Endodermal cell (in vitro differentiated cells): ENCODE results near the gene ASCC3. TPM values are rescaled to one million over a fixed set of nuclear protein-coding genes. Genes with fewer than 3 reads are reported as not detected.

ENCODE experiments used
- DNase-seq: peaks from one replicate; pipeline ENCODE4 v3.0.0-alpha.2; 2017
- H3K27ac ChIP-seq: 2 replicates; pipeline ENCODE4 v1.5.1; 2013; ENCODE audit warnings: mild to moderate bottlenecking, low read depth, low read length, moderate library complexity
- H3K27me3 ChIP-seq: 2 replicates; pipeline ENCODE4 v1.6.1; 2013; ENCODE audit warnings: mild to moderate bottlenecking, low read length, moderate library complexity; ENCODE audit not compliant: insufficient read depth, control insufficient read depth, poor library complexity, severe bottlenecking
- H3K36me3 ChIP-seq: 2 replicates; pipeline ENCODE4 v1.7.0; 2013; ENCODE audit warnings: mild to moderate bottlenecking, low read length, moderate library complexity; ENCODE audit not compliant: control insufficient read depth, insufficient read depth
- H3K4me1 ChIP-seq: one replicate; pipeline ENCODE4 v1.7.0; 2013; ENCODE audit warnings: low read length; ENCODE audit not compliant: control insufficient read depth, insufficient read depth
- H3K4me3 ChIP-seq: 2 replicates; pipeline ENCODE4 v1.5.1; 2013; ENCODE audit warnings: mild to moderate bottlenecking, low read length, moderate library complexity
- H3K9ac ChIP-seq: 2 replicates; pipeline ENCODE4 v1.6.1; 2013; ENCODE audit warnings: mild to moderate bottlenecking, low read length, moderate library complexity; ENCODE audit not compliant: poor library complexity, severe bottlenecking; ENCODE audit errors: extremely low read depth
- H3K9me3 ChIP-seq: 2 replicates; pipeline ENCODE4 v1.6.1; 2013; ENCODE audit warnings: mild to moderate bottlenecking, low read length, moderate library complexity; ENCODE audit not compliant: control insufficient read depth
- H3K27ac Mint-ChIP-seq: 2 replicates; pipeline ENCODE4 v1.8.0; 2020; ENCODE audit warnings: mixed read lengths
- H3K27me3 Mint-ChIP-seq: 2 replicates; pipeline ENCODE4 v1.8.0; 2021; ENCODE audit warnings: mild to moderate bottlenecking, mixed read lengths; ENCODE audit not compliant: insufficient read depth
- H3K36me3 Mint-ChIP-seq: 2 replicates; pipeline ENCODE4 v1.8.0; 2020; ENCODE audit warnings: low read depth, mixed read lengths
- H3K4me1 Mint-ChIP-seq: 2 replicates; pipeline ENCODE4 v1.8.0; 2020; ENCODE audit warnings: mixed read lengths
- H3K4me3 Mint-ChIP-seq: 2 replicates; pipeline ENCODE4 v1.8.0; 2020; ENCODE audit warnings: mild to moderate bottlenecking, moderate library complexity, mixed read lengths
- H3K9me3 Mint-ChIP-seq: 2 replicates; pipeline ENCODE4 v1.8.0; 2020; ENCODE audit warnings: mild to moderate bottlenecking, mixed read lengths
- WGBS, 2 experiments: methylation state at CpG; one replicate each; pipeline versions ENCODE4 v1.1.5 to v1.1.7; 2013; ENCODE audit warnings: missing lambda C conversion rate in 2 of 2, mixed read lengths in 1 of 2; ENCODE audit not compliant: insufficient coverage in 1 of 2, insufficient read length in 1 of 2; 5-methylcytosine and 5-hydroxymethylcytosine counted together
- total RNA-seq, 2 donors: library from RNA; stranded (reverse); fragmentation: NEBNext Ultra II Directional in 1 of 2; extraction: Animal tissue kit (Norgen Biotek cat#: 25700) in 1 of 2; gene quantifications; 2 replicates in 1 of 2; 3 replicates in 1 of 2; pipeline ENCODE4 v1.2.1, GENCODE V29; 2021
- TF ChIP-seq, protein P1 (sequence below): fragments of 200-600 bp; sonication (generic); conservative IDR thresholded peaks from 2 replicates; pipeline ENCODE4 v1.5.0; 2021; ENCODE audit warnings: antibody characterized with exemption, mild to moderate bottlenecking

ASCC3 gene
- total RNA-seq, 2 donors from 2014 or later = 40.0 to 41.1 TPM

DNA sequence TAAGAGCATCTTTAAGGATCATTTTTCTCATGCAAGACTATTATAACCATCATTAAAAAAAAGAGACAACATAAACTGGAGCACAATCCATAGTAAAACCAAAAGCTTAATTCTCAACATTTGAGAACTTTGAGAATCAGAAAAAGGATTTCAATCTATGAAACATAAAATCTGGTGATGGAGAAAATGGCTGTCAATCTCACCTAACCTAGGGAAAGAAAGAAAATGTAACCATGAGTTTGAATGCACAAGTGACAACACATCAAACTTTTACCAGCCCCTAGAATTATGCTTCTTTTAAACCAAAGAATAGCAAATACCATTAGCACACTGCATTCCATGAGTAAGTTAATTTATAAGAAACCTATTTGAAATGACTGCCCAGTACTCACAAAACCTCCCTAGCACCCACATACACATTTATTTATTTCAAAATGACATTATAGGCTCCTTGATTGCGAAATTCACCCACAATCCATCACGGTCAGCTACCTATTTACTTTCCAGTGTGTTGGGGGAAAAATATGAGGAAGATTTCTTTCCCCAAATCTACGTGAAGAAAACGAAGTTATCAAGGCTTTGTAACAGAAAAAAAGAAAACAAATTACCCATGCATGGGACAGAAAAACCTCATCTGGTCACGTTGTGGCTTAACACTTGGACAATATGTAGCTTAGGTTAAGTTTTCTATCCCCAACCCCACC lies 828 bp downstream of the ASCC3 start:
- Mint-ChIP-seq H3K4me1 (peaks cover 56% of the 10 kb centered on the region), H3K4me3 (peak overlapping the region; percentile 97), H3K27me3 (peaks cover 2% of the 10 kb centered on the region), H3K27ac (peak overlapping the region; percentile 97), H3K9me3 (no peaks in the 10 kb centered on the region), H3K36me3 (peaks cover 2% of the 10 kb centered on the region)
- Histone ChIP-seq H3K27ac (no peak overlapping the region), H3K9me3 (no peaks in the 10 kb centered on the region), H3K4me3 (peak overlapping the region; percentile 91), H3K4me1 (peaks cover 7% of the 10 kb centered on the region), H3K9ac (peak overlapping the region; percentile 48), H3K36me3 (no peaks in the 10 kb centered on the region), H3K27me3 (no peaks in the 10 kb centered on the region)
- TF ChIP-seq, protein P1, sequence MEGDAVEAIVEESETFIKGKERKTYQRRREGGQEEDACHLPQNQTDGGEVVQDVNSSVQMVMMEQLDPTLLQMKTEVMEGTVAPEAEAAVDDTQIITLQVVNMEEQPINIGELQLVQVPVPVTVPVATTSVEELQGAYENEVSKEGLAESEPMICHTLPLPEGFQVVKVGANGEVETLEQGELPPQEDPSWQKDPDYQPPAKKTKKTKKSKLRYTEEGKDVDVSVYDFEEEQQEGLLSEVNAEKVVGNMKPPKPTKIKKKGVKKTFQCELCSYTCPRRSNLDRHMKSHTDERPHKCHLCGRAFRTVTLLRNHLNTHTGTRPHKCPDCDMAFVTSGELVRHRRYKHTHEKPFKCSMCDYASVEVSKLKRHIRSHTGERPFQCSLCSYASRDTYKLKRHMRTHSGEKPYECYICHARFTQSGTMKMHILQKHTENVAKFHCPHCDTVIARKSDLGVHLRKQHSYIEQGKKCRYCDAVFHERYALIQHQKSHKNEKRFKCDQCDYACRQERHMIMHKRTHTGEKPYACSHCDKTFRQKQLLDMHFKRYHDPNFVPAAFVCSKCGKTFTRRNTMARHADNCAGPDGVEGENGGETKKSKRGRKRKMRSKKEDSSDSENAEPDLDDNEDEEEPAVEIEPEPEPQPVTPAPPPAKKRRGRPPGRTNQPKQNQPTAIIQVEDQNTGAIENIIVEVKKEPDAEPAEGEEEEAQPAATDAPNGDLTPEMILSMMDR = no peak
- WGBS, 2 experiments = 0 to 4% methylated on average over 2 to 4 of the region's 5 CpGs
- DNase-seq = no peak

DNA sequence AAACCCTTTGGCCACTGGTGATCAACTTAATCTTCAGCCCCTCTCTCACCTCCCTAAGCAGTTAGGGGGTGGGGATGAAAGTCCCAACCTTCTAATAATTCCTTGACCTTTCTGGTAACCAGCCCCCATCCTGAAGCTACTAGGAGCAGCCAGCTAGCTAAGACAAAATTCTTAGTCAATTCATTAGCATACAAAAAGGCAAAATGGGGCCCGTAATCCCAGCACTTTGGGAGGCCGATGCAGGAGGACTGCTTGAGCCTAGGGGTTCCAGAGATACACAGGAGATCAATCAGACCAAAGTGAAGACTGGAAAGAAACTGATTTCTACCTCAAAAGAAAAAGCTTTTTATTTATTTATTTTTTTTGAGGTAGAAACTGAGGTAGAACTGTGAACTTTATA lies 1.8 kb downstream of the ASCC3 start:
- no peak for DNase-seq
- Mint-ChIP-seq H3K27me3 (peaks cover 2% of the 10 kb centered on the region), H3K36me3 (peaks cover 4% of the 10 kb centered on the region), H3K9me3 (no peaks in the 10 kb centered on the region), H3K4me1 (peaks cover 56% of the 10 kb centered on the region), H3K27ac (no peak overlapping the region), H3K4me3 (no peak overlapping the region)
- Histone ChIP-seq H3K36me3 (no peaks in the 10 kb centered on the region), H3K27me3 (no peaks in the 10 kb centered on the region), H3K4me1 (peaks cover 7% of the 10 kb centered on the region), H3K9ac (no peak overlapping the region), H3K27ac (no peak overlapping the region), H3K9me3 (no peaks in the 10 kb centered on the region), H3K4me3 (peak overlapping the region; percentile 91)
- TF ChIP-seq, protein P1 = no peak
- 50 to 63% methylated on average over 2 of the region's 2 CpGs for WGBS, 2 experiments

GRCh38 chr6:100877851-100878250 lies 3.3 kb downstream of the ASCC3 start:
- H3K9me3 Mint-ChIP-seq = peaks cover 4% of the 10 kb centered on the region
- Histone ChIP-seq H3K9me3 (peaks cover 8% of the 10 kb centered on the region), H3K27ac (no peak overlapping the region), H3K36me3 (peaks cover 8% of the 10 kb centered on the region), H3K4me3 (peak overlapping the region; percentile 91), H3K9ac (no peak overlapping the region), H3K4me1 (peaks cover 7% of the 10 kb centered on the region), H3K27me3 (no peaks in the 10 kb centered on the region)
- TF ChIP-seq, protein P1 = no peak
- H3K36me3 Mint-ChIP-seq = peaks cover 12% of the 10 kb centered on the region
- no peak overlapping the region for H3K4me3 Mint-ChIP-seq
- H3K4me1 Mint-ChIP-seq = peaks cover 59% of the 10 kb centered on the region
- H3K27me3 Mint-ChIP-seq = peaks cover 2% of the 10 kb centered on the region
- H3K27ac Mint-ChIP-seq = no peak overlapping the region
- no peak for DNase-seq
